ELR (cell line): ENCODE data around the gene DAPK2.

Experiments
- DNase-seq: peaks from one replicate; pipeline ENCODE4 v3.0.0-alpha.2; 2015; ENCODE audit warnings: low read depth

The DAPK2 gene

GRCh38 chr15:63893866-63894661, 152.2 kb downstream of the DAPK2 start:
- no peak for DNase-seq

GRCh38 chr15:63892794-63893441, 153.4 kb downstream of the DAPK2 start:
- DNase-seq, result no peak

GRCh38 chr15:63891768-63892133, 154.5 kb downstream of the DAPK2 start:
- DNase-seq, result no peak

GRCh38 chr15:63891079-63891767, 155.1 kb downstream of the DAPK2 start:
- peak; percentile 78 for DNase-seq

- no peak for DNase-seq
These were observed 155.7 kb downstream of the DAPK2 start for GRCh38 chr15:63890617-63891016.

GRCh38 chr15:63889831-63890230, 156.5 kb downstream of the DAPK2 start:
- no peak for DNase-seq

GRCh38 chr15:63888823-63889222, 157.5 kb downstream of the DAPK2 start:
- DNase-seq, result no peak

- no peak for DNase-seq
These were observed 158.1 kb downstream of the DAPK2 start for GRCh38 chr15:63888146-63888545.

GRCh38 chr15:63887630-63888029, 158.7 kb downstream of the DAPK2 start:
- no peak for DNase-seq

- no peak for DNase-seq
These were observed 161.3 kb downstream of the DAPK2 start for GRCh38 chr15:63884953-63885352.

- no peak for DNase-seq
These were observed 164.9 kb downstream of the DAPK2 start for GRCh38 chr15:63881431-63881830.

- DNase-seq, result peak; percentile 28
These were observed 165.5 kb downstream of the DAPK2 start for GRCh38 chr15:63880744-63881143.

- DNase-seq, result no peak
These were observed 166.3 kb downstream of the DAPK2 start for GRCh38 chr15:63879995-63880394.

- no peak for DNase-seq
These were observed 167.1 kb downstream of the DAPK2 start for GRCh38 chr15:63879211-63879610.

- no peak for DNase-seq
These were observed 168.5 kb downstream of the DAPK2 start for GRCh38 chr15:63877713-63878271.

- DNase-seq, result no peak
These were observed 170.1 kb downstream of the DAPK2 start for GRCh38 chr15:63876085-63876662.

- no peak for DNase-seq
These were observed 171.7 kb downstream of the DAPK2 start for GRCh38 chr15:63874616-63875015.

GRCh38 chr15:63872759-63873510, 173.3 kb downstream of the DAPK2 start:
- DNase-seq, result peak; percentile 29

GRCh38 chr15:63870487-63871209, 175.6 kb downstream of the DAPK2 start:
- DNase-seq, result peak; percentile 75

GRCh38 chr15:63870043-63870394, 176.3 kb downstream of the DAPK2 start:
- DNase-seq, result peak; percentile 23
